GM11168 (cell line): ENCODE data around the gene TNIK.
"Not testable (repeated sequence)": the region's sequence is repeated elsewhere in the genome, so short reads cannot be mapped to it uniquely, and the experiment has no call there.

ENCODE experiments used
- in situ Hi-C: fragments of 300-500 bp; cut with MboI; formaldehyde crosslinking; loops from one replicate; pipeline ENCODE4 v1.12.0; 2022; ENCODE audit warnings: low sequenced_read_pairs; ENCODE audit not compliant: unreplicated experiment

Gene TNIK

GRCh38 chr3:171326717-171327440, 133.3 kb downstream of the TNIK start:
- in situ Hi-C loops: no loop called here

- in situ Hi-C loops: no loop called here
Observed at GRCh38 chr3:171323938-171324536, 136.2 kb downstream of the TNIK start.

GRCh38 chr3:171321559-171322360, 138.4 kb downstream of the TNIK start:
- in situ Hi-C loops: no loop called here

GRCh38 chr3:171320750-171321558, 139.3 kb downstream of the TNIK start:
- in situ Hi-C loops: no loop called here

- in situ Hi-C loops: no loop called here
Observed at GRCh38 chr3:171317171-171317570, 143.0 kb downstream of the TNIK start.

- in situ Hi-C loops: no loop called here
Observed at GRCh38 chr3:171315919-171316318, 144.3 kb downstream of the TNIK start.

GRCh38 chr3:171315101-171315500, 145.1 kb downstream of the TNIK start:
- in situ Hi-C loops: no loop called here

GRCh38 chr3:171314341-171314740, 145.9 kb downstream of the TNIK start:
- in situ Hi-C loops: no loop called here

GRCh38 chr3:171313702-171314101, 146.5 kb downstream of the TNIK start:
- in situ Hi-C loops: no loop called here

GRCh38 chr3:171312741-171313140, 147.5 kb downstream of the TNIK start:
- in situ Hi-C loops: no loop called here

- in situ Hi-C loops: no loop called here
Observed at GRCh38 chr3:171311784-171312183, 148.4 kb downstream of the TNIK start.

- in situ Hi-C loops: no loop called here
Observed at GRCh38 chr3:171309906-171310359, 150.3 kb downstream of the TNIK start.

GRCh38 chr3:171307988-171308387, 152.2 kb downstream of the TNIK start:
- in situ Hi-C loops: no loop called here

GRCh38 chr3:171307046-171307585, 153.1 kb downstream of the TNIK start:
- in situ Hi-C loops: no loop called here

- in situ Hi-C loops: no loop called here
Observed at GRCh38 chr3:171306631-171307030, 153.6 kb downstream of the TNIK start.

GRCh38 chr3:171305823-171306222, 154.4 kb downstream of the TNIK start:
- in situ Hi-C loops: not testable (repeated sequence)

- in situ Hi-C loops: not testable (repeated sequence)
Observed at GRCh38 chr3:171304498-171304897, 155.7 kb downstream of the TNIK start.

GRCh38 chr3:171304017-171304416, 156.2 kb downstream of the TNIK start:
- in situ Hi-C loops: not testable (repeated sequence)

GRCh38 chr3:171301998-171302397, 158.2 kb downstream of the TNIK start:
- in situ Hi-C loops: no loop called here

- in situ Hi-C loops: no loop called here
Observed at GRCh38 chr3:171301002-171301401, 159.2 kb downstream of the TNIK start.
